Adrenal gland (tissue), 12 donors: ENCODE results near the gene GFM1. TPM values are rescaled to one million over a fixed set of nuclear protein-coding genes. Genes with fewer than 3 reads are reported as not detected.
A peak's percentile ranks its signal among the peaks of the same experiment; 100 is the strongest.

Experiments used
- DNase-seq, 7 donors: peaks; one replicate each; pipeline ENCODE4 v3.0.0-alpha.2; 2019 to 2020
- H3K27ac ChIP-seq, 5 donors: fragments of 200-600 bp; sonication (generic) in 4 of 5; 1 replicate in 3 of 5; 2 replicates in 2 of 5; pipeline versions ENCODE4 v1.5.1 to v1.8.0; 2016 to 2020; ENCODE audit warnings: mild to moderate bottlenecking in 1 of 5
- H3K27me3 ChIP-seq: fragments of 200-600 bp; 2 replicates; pipeline ENCODE4 v1.8.0; 2021
- H3K36me3 ChIP-seq, 2 donors: fragments of 200-600 bp; replicated peaks in 1 of 2; 1 replicate in 1 of 2; 2 replicates in 1 of 2; pipeline versions ENCODE4 v1.5.1 to v1.8.0; 2018 to 2022
- H3K4me1 ChIP-seq, 2 donors: fragments of 200-600 bp; replicated peaks in 1 of 2; 1 replicate in 1 of 2; 2 replicates in 1 of 2; pipeline versions ENCODE4 v1.5.1 to v1.8.0; 2018 to 2021
- H3K4me3 ChIP-seq, 4 donors: fragments of 200-600 bp; sonication (generic) in 3 of 4; one replicate each; pipeline ENCODE4 v1.5.1; 2016 to 2018
- H3K9me3 ChIP-seq, 3 donors: fragments of 200-600 bp; sonication (generic) in 1 of 3; replicated peaks in 1 of 3; 1 replicate in 2 of 3; 2 replicates in 1 of 3; pipeline versions ENCODE4 v1.5.1 to v1.8.0; 2016 to 2021
- CTCF ChIP-seq, 6 experiments: fragments of 450-650 bp in 4 of 6; fragments of 200-600 bp in 2 of 6; sonication (generic) in 1 of 6; IDR thresholded peaks; 1 replicate in 5 of 6; 2 replicates in 1 of 6; pipeline versions ENCODE4 v1.5.1 to v1.8.0; 2016 to 2021; ENCODE audit warnings: antibody characterized with exemption in 6 of 6, mild to moderate bottlenecking in 2 of 6, moderate library complexity in 1 of 6
- POLR2A ChIP-seq, 2 donors: fragments of 450-650 bp; IDR thresholded peaks; one replicate each; pipeline ENCODE4 v1.6.1; 2017; ENCODE audit warnings: antibody characterized with exemption in 2 of 2, mild to moderate bottlenecking in 2 of 2, moderate library complexity in 1 of 2
- WGBS, 4 donors: extraction: QIAGEN DNeasy Blood & Tissue Kit in 2 of 4; methylation state at CpG; one replicate each; pipeline versions ENCODE4 v1.1.5 to v1.1.7; 2013 to 2017; 5-methylcytosine and 5-hydroxymethylcytosine counted together
- intact Hi-C, 2 donors: fragments of 100-400 bp; cut with DNase I; formaldehyde crosslinking; loops; one replicate each; pipeline versions ENCODE4 v1.14.1 to v1.15.0; 2022 to 2023
- polyA plus RNA-seq, 3 donors: library from polyadenylated mRNA; stranded (reverse); fragments of 200-250 nt in 2 of 3; fragments of 350-450 nt in 1 of 3; fragmentation: Illumina TruSeq in 1 of 3; extraction: RNeasy Lipid Tissue Mini Kit (QIAGEN cat#74804) in 1 of 3; gene quantifications; one replicate each; pipeline ENCODE4 v1.2.3, GENCODE V29; 2013 to 2014
- total RNA-seq, 9 donors: library from RNA; depleted of rRNA in 4 of 9; stranded (reverse); fragments of >200 nt in 4 of 9; fragments of 120-200 nt in 1 of 9; fragmentation: NEBNext Ultra II Directional in 1 of 9; extraction: Animal tissue kit (Norgen Biotek cat#: 25700) in 1 of 9; gene quantifications; one replicate each; pipeline versions ENCODE4 v1.1.0 to v1.2.4, GENCODE V29; 2013 to 2023
- donor health status: healthy with polysubstance abuse.
- donor health status: Bipolar disorder and iron deficiency.
- donor health status: DM: yes; HTN: yes; CAD: no.
- donor health status: DM: no; HTN: no; CAD: no.
- donor health status: DM: no; HTN: no; CAD: no.
- donor health status: DM: yes; HTN: yes; CAD: no.

GFM1 gene
- total and polyA plus RNA-seq, 12 donors = 7.3 to 112 (median 56.3) TPM

- Histone ChIP-seq H3K4me3 (no peak overlapping the region), H3K9me3 (no peaks in the 10 kb centered on the region), H3K27me3 (no peaks in the 10 kb centered on the region), H3K4me1 (peaks cover 0 to 12% of the 10 kb centered on the region in 2 donors), H3K27ac (peak overlapping the region in 1 of 5 donors; percentile 6), H3K36me3 (peaks cover 0 to 51% of the 10 kb centered on the region in 2 donors)
- DNase-seq = no peak
- TF ChIP-seq CTCF (IDR thresholded peaks at IDR 0.05) (no peak), POLR2A (IDR thresholded peaks at IDR 0.05) (no peak)
- 68 to 80% (median 76%) methylated on average over 3 of the region's 3 CpGs for WGBS, 4 donors
- intact Hi-C loops = no loop called here
These were observed 8.1 kb downstream of the GFM1 start for GRCh38 chr3:158652463-158652862.

- Histone ChIP-seq H3K9me3 (no peaks in the 10 kb centered on the region), H3K4me1 (no peaks in the 10 kb centered on the region), H3K4me3 (no peak overlapping the region), H3K36me3 (peaks cover 0 to 58% of the 10 kb centered on the region in 2 donors), H3K27me3 (no peaks in the 10 kb centered on the region), H3K27ac (peak overlapping the region in 1 of 5 donors; percentile 66)
- intact Hi-C loops = no loop called here
- WGBS, 4 donors = 87 to 93% (median 92%) methylated on average over 7 of the region's 7 CpGs
- TF ChIP-seq POLR2A (IDR thresholded peaks at IDR 0.05) (no peak), CTCF (IDR thresholded peaks at IDR 0.05) (no peak)
- DNase-seq = no peak
These were observed 14.6 kb downstream of the GFM1 start for GRCh38 chr3:158658889-158659288.

GRCh38 chr3:158659454-158660237 is 15.3 kb downstream of the GFM1 start:
- H3K27me3 ChIP-seq = no peaks in the 10 kb centered on the region
- H3K9me3 ChIP-seq = no peaks in the 10 kb centered on the region
- DNase-seq = peak; percentile 59 to 90 (median 73)
- peak overlapping the region in 2 of 5 donors; percentile 30 to 66 for H3K27ac ChIP-seq
- H3K36me3 ChIP-seq = peaks cover 0 to 57% of the 10 kb centered on the region in 2 donors
- TF ChIP-seq POLR2A (IDR thresholded peaks at IDR 0.05) (no peak), CTCF (IDR thresholded peaks at IDR 0.05) (peak; percentile 45 to 78 (median 72))
- no peaks in the 10 kb centered on the region for H3K4me1 ChIP-seq
- H3K4me3 ChIP-seq = no peak overlapping the region
- 35 to 46% (median 41%) methylated on average over 7 of the region's 7 CpGs for WGBS, 4 donors
- intact Hi-C loops = loop anchor here in 1 of 2 donors (10.0 kb wide), 1 partner anchor 145 kb away; the partner anchor contains the start of gene MFSD1

- intact Hi-C loops = loop anchor here in 1 of 2 donors (10.0 kb wide), 1 partner anchor 144 kb away; the partner anchor contains the start of gene MFSD1
- no peaks in the 10 kb centered on the region for H3K4me1 ChIP-seq
- WGBS, 4 donors = 89 to 93% (median 91%) methylated on average over 4 of the region's 4 CpGs
- no peak overlapping the region for H3K27ac ChIP-seq
- no peak overlapping the region for H3K4me3 ChIP-seq
- no peaks in the 10 kb centered on the region for H3K27me3 ChIP-seq
- H3K36me3 ChIP-seq = peaks cover 0 to 54% of the 10 kb centered on the region in 2 donors
- H3K9me3 ChIP-seq = no peaks in the 10 kb centered on the region
- DNase-seq = no peak
- TF ChIP-seq POLR2A (IDR thresholded peaks at IDR 0.05) (no peak), CTCF (IDR thresholded peaks at IDR 0.05) (no peak)
These were observed 16.4 kb downstream of the GFM1 start for GRCh38 chr3:158660711-158661110.
